T follicular helper cell (primary cell): ENCODE results near the gene ZFYVE28.

ENCODE experiments used
- DNase-seq: peaks from one replicate; pipeline ENCODE4 v3.0.0-alpha.2; 2020; ENCODE audit warnings: low read depth

The ZFYVE28 gene

GRCh38 chr4:2366252-2367192, 51.9 kb downstream of the ZFYVE28 start:
- DNase-seq, result no peak

GRCh38 chr4:2365913-2366210, 52.6 kb downstream of the ZFYVE28 start:
- DNase-seq, result no peak

- DNase-seq, result no peak
These were observed 53.2 kb downstream of the ZFYVE28 start for GRCh38 chr4:2365054-2365912.

GRCh38 chr4:2364654-2365053, 53.8 kb downstream of the ZFYVE28 start:
- DNase-seq, result peak; percentile 43

- DNase-seq, result no peak
These were observed 54.3 kb downstream of the ZFYVE28 start for GRCh38 chr4:2363951-2364653.

- no peak for DNase-seq
These were observed 55.3 kb downstream of the ZFYVE28 start for GRCh38 chr4:2363056-2363721.

- DNase-seq, result no peak
These were observed 56.0 kb downstream of the ZFYVE28 start for GRCh38 chr4:2362266-2363055.

GRCh38 chr4:2361366-2362265, 56.8 kb downstream of the ZFYVE28 start:
- DNase-seq, result no peak

- DNase-seq, result no peak
These were observed 58.1 kb downstream of the ZFYVE28 start for GRCh38 chr4:2360396-2360730.

- DNase-seq, result no peak
These were observed 58.7 kb downstream of the ZFYVE28 start for GRCh38 chr4:2359591-2360395.

- no peak for DNase-seq
These were observed 60.4 kb downstream of the ZFYVE28 start for GRCh38 chr4:2357821-2358745.

- DNase-seq, result no peak
These were observed 62.0 kb downstream of the ZFYVE28 start for GRCh38 chr4:2356123-2357069.

- no peak for DNase-seq
These were observed 63.7 kb downstream of the ZFYVE28 start for GRCh38 chr4:2354760-2355159.

GRCh38 chr4:2354118-2354517, 64.3 kb downstream of the ZFYVE28 start:
- peak; percentile 21 for DNase-seq

GRCh38 chr4:2353222-2354107, 65.0 kb downstream of the ZFYVE28 start:
- DNase-seq, result no peak

GRCh38 chr4:2352729-2353221, 65.7 kb downstream of the ZFYVE28 start:
- no peak for DNase-seq
